ENCODE results near the gene AMZ1. TPM values are rescaled to one million over a fixed set of nuclear protein-coding genes. Genes with fewer than 3 reads are reported as not detected.

Gene AMZ1
- total RNA-seq, 3 donors from 2014 or later (not counting 1 experiment from before 2014, with no cell fraction given), result 0.07 to 1.2 (median 0.27) TPM

DNA sequence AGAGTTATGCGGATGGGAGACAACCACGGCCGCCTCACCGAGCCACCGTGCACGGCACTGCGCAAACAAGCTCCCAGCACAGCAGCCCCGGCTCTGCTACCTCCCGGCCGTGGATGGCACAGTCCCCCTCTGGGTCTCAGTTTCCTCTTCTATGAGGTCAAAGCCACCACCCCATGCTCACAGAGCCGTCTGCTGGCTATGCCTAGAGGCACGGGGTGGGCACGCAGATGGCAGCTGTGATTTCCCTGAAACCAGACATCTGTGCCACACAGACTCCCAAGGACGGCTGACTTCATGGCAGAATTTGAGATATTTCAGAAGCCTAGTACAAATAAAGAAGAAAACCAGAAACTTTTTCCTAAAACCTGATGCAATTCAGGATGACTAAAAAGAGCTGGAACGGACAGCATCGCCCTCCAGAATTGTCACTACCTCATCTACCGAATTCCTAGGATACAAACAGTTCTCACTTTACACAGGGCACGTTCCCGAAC is 73.2 kb downstream of the AMZ1 start:
- no peak overlapping the region for H3K27ac Mint-ChIP-seq
- no peak overlapping the region for H3K4me3 ChIP-seq (ENCODE audit: low read length)

GRCh38 chr7:2761801-2762497 is 73.9 kb downstream of the AMZ1 start:
- no peaks in the 10 kb centered on the region for H3K27me3 ChIP-seq (ENCODE audit: control insufficient read depth, insufficient read depth, low read length)
- no peaks in the 10 kb centered on the region for H3K9me3 ChIP-seq (ENCODE audit: control insufficient read depth, insufficient read depth, low read length)
- TF ChIP-seq, protein P1, sequence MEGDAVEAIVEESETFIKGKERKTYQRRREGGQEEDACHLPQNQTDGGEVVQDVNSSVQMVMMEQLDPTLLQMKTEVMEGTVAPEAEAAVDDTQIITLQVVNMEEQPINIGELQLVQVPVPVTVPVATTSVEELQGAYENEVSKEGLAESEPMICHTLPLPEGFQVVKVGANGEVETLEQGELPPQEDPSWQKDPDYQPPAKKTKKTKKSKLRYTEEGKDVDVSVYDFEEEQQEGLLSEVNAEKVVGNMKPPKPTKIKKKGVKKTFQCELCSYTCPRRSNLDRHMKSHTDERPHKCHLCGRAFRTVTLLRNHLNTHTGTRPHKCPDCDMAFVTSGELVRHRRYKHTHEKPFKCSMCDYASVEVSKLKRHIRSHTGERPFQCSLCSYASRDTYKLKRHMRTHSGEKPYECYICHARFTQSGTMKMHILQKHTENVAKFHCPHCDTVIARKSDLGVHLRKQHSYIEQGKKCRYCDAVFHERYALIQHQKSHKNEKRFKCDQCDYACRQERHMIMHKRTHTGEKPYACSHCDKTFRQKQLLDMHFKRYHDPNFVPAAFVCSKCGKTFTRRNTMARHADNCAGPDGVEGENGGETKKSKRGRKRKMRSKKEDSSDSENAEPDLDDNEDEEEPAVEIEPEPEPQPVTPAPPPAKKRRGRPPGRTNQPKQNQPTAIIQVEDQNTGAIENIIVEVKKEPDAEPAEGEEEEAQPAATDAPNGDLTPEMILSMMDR (IDR thresholded peaks at IDR 0.05), result no peak
- no peaks in the 10 kb centered on the region for H3K36me3 ChIP-seq (ENCODE audit: control insufficient read depth, insufficient read depth, low read length)
- H3K36me3 Mint-ChIP-seq, result no peaks in the 10 kb centered on the region
- H3K27ac ChIP-seq (ENCODE audit: low read length), result no peak overlapping the region
- no peak overlapping the region for H3K4me3 ChIP-seq (ENCODE audit: low read length)
- no peaks in the 10 kb centered on the region for H3K9me3 Mint-ChIP-seq
- H3K4me3 Mint-ChIP-seq, result no peak overlapping the region
- no peak overlapping the region for H3K27ac Mint-ChIP-seq
- peaks cover 29 to 31% of the 10 kb centered on the region in 2 donors for H3K4me1 Mint-ChIP-seq
- no peaks in the 10 kb centered on the region for H3K27me3 Mint-ChIP-seq (ENCODE audit: low read depth in 2 of 2)
- 94% methylated on average over 29 of the region's 29 CpGs for WGBS (ENCODE audit: insufficient coverage)
- ATAC-seq (no peak), DNase-seq (no peak)
- intact Hi-C loops (cut with micrococcal nuclease), result no loop called here
- peaks cover 29% of the 10 kb centered on the region for H3K4me1 ChIP-seq (ENCODE audit: control insufficient read depth, insufficient read depth, low read length)

More for the DNA sequence above, 73.2 kb downstream of the AMZ1 start:
- Histone ChIP-seq H3K36me3 (ENCODE audit: control insufficient read depth, insufficient read depth, low read length) (no peaks in the 10 kb centered on the region), H3K27ac (ENCODE audit: low read length) (no peak overlapping the region), H3K9me3 (ENCODE audit: control insufficient read depth, insufficient read depth, low read length) (no peaks in the 10 kb centered on the region), H3K27me3 (ENCODE audit: control insufficient read depth, insufficient read depth, low read length) (no peaks in the 10 kb centered on the region), H3K4me1 (ENCODE audit: control insufficient read depth, insufficient read depth, low read length) (peaks cover 29% of the 10 kb centered on the region)
- no peak overlapping the region for H3K4me3 Mint-ChIP-seq
- H3K9me3 Mint-ChIP-seq, result no peaks in the 10 kb centered on the region
- H3K27me3 Mint-ChIP-seq (ENCODE audit: low read depth in 2 of 2), result no peaks in the 10 kb centered on the region
- no peak for ATAC-seq
- H3K4me1 Mint-ChIP-seq, result peaks cover 29 to 31% of the 10 kb centered on the region in 2 donors
- H3K36me3 Mint-ChIP-seq, result no peaks in the 10 kb centered on the region
- TF ChIP-seq, protein P1 (IDR thresholded peaks at IDR 0.05), result no peak
- no peak for DNase-seq
- intact Hi-C loops (cut with micrococcal nuclease), result no loop called here
- 92% methylated on average over 19 of the region's 19 CpGs for WGBS (ENCODE audit: insufficient coverage)

- Mint-ChIP-seq H3K36me3 (no peaks in the 10 kb centered on the region), H3K4me1 (peaks cover 21% of the 10 kb centered on the region in 2 donors), H3K4me3 (no peak overlapping the region), H3K27ac (no peak overlapping the region), H3K9me3 (no peaks in the 10 kb centered on the region), H3K27me3 (ENCODE audit: low read depth in 2 of 2) (no peaks in the 10 kb centered on the region)
- Histone ChIP-seq H3K4me1 (ENCODE audit: control insufficient read depth, insufficient read depth, low read length) (peaks cover 23% of the 10 kb centered on the region), H3K27me3 (ENCODE audit: control insufficient read depth, insufficient read depth, low read length) (no peaks in the 10 kb centered on the region), H3K36me3 (ENCODE audit: control insufficient read depth, insufficient read depth, low read length) (no peaks in the 10 kb centered on the region), H3K9me3 (ENCODE audit: control insufficient read depth, insufficient read depth, low read length) (no peaks in the 10 kb centered on the region), H3K27ac (ENCODE audit: low read length) (no peak overlapping the region), H3K4me3 (ENCODE audit: low read length) (no peak overlapping the region)
- intact Hi-C loops (cut with micrococcal nuclease), result no loop called here
- DNase-seq (no peak), ATAC-seq (no peak)
- TF ChIP-seq, protein P1 (IDR thresholded peaks at IDR 0.05), result no peak
- WGBS (ENCODE audit: insufficient coverage), result 95% methylated on average over 5 of the region's 6 CpGs
Measured at GRCh38 chr7:2763597-2763996, 75.6 kb downstream of the AMZ1 start.
